ENCODE results near the gene SASH1.

The SASH1 gene

DNA sequence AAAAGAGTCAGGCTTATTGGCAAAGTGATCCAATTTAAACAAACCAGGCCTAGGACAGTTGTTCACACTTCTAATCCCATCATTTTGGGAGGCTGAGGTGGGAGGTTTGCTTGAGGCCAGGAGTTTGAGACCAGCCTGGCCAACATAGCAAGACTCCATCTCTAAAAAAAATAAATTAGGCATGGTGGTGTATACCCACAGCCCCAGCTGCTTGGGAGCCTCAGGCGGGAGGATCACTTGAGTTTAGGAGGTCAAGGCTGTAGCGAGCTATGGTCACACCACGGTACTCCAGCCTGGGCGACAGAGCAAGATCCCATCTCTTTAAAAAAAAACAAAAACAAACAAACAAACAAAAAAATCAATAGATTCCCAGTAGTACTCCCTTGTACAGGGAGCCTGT is 86.8 kb downstream of the SASH1 start:
- DNase-seq (ENCODE audit: extremely low read depth in 1 of 2, low read depth in 1 of 2), result no peak

DNA sequence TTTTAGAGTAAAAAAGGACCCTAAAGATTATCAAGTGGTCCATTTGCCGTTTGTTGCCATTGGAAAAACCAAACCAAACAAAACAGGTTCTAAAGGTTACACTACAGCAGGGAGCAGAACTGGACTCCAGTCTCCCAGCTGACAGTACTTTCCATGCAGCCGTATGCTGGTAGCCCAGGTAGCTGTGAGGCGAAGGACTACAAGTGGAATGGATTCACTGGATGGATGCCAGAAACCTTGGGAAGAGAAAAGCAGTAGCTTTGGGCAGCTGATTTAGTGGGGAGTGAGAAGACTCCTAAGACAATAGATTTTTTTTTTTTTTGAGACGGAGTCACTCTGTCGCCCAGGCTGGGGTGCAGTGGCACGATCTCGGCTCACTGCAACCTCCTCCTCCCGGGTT is 88.3 kb downstream of the SASH1 start:
- no peak for DNase-seq (ENCODE audit: extremely low read depth in 1 of 2, low read depth in 1 of 2)

DNA sequence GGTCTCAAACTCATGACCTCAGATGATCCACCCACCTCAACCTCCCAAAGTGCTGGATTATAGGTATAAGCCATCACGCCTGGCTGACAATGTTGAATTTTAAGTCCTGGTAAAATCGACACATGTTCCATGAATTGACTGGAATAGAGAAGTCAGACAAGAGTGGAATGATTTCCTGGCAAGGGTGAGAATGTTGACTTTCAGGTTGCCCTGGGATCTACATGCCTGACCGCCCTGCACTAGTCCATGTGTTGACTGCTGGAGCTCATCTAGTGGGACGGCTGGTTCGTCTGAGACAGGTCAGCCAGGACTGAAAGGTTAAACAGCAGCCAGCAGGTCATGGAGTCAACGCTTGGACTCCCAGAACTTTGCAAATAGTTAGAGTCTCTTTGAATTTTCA is 88.8 kb downstream of the SASH1 start:
- DNase-seq (ENCODE audit: extremely low read depth in 1 of 2, low read depth in 1 of 2), result no peak

DNA sequence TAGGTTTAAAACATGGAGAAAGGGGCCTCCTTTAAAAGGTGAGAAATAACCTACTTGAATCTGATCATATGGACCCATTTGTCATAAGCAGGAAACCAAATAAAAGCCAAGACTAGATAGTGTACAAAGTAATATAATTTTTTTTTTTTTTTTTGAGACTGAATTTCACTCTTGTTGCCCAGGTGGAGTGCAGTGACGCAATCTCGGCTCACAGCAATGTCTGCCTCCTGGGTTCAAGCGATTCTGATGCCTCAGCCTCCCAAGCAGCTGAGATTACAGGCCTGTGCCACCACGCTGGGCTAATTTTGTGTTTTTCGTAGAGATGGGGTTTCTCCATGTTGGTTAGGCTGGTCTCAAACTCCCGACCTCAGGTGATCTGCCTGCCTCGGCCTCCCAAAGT is 89.2 kb downstream of the SASH1 start:
- DNase-seq (ENCODE audit: extremely low read depth in 1 of 2, low read depth in 1 of 2), result no peak

DNA sequence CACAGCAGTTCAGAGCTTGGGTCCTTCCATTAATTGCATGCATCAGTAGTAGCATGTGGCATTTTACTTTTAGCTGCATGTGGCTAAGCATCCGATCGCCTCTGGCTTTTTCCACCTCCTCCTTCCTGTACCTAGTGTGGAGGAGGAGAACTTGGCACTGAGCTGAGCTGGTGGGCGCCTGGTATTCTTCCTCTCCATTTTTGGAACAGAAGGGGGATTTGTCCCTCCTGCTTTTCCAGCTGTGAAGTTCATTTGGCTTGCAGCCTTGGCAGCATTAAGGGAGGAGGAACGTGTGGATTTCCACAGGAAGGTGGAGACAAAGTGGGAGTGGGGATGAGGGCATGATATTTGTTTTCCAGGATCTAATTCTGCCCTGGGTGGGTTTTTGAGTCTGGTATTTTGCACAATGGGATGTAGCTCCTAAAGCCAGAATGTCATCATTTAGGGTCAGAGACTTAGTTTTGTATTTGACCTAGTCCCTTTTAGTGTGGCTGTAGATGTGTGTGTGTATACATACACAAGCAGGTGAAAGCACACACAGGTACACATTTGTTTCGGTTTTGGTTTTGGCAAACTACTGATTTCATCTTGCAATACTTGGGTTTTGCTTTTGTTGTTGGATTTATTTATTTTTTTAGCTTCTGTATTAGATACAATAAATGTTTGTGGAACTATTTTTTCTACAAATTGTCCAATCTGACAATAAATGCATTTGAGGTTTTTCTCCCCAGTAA is 90.0 kb downstream of the SASH1 start:
- DNase-seq (ENCODE audit: extremely low read depth in 1 of 2, low read depth in 1 of 2), result no peak

DNA sequence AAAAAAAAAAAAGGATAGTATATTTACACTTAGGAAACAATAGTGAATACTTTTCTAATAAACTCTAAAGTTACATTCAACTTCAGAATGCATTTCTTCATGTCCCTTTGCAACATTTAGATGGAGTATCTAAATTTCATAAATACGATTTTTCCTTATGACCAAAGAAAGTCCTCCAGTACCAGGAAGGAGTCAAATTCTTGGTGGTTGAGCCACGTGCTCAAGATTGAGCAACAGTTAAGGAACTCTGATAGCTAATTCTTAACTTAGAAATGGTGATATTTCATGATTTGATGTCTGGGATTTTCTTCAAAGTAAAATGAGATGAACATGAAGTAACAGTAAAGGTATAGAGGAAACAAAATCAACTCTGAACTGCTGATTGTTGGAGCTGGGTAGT is 92.7 kb downstream of the SASH1 start:
- DNase-seq (ENCODE audit: extremely low read depth in 1 of 2, low read depth in 1 of 2), result no peak

DNA sequence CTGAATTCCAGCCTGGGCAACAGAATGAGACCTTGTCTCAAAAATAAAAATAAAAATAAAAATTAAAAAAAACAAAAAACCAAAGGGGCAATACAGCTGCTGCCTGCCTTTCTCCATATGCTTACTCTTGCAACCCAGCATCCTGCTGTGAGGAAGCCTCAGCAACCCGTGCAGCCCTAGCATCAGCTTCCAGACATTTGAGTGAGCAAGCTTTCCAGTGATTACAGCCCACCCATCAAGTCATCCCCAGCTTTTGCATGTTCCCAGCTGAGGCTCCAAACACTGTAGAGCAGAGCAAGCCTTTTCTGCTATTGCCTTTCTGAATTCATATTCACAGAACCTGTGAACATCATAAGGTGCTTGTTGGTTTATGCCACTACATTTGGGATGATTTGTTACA is 93.8 kb downstream of the SASH1 start:
- DNase-seq (ENCODE audit: extremely low read depth in 1 of 2, low read depth in 1 of 2), result no peak

DNA sequence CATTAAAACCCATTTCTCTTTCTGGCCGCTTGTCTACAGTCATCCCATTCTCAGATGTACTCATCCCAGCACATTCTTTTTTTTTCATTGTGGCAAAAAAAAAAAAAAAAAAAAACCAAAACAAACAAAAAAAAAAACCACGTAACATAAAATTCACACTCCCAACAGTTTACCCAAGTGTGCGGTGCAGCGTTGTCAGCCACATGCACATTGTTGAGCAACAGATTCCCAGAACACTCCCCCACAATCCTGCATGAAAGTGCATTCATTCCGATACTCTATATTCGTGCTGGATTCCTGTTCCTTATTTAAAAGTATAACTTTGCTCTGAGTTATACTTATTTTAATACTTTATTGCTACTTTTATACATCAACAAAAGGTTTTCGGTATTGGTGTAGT is 96.0 kb downstream of the SASH1 start:
- no peak for DNase-seq (ENCODE audit: extremely low read depth in 1 of 2, low read depth in 1 of 2)

DNA sequence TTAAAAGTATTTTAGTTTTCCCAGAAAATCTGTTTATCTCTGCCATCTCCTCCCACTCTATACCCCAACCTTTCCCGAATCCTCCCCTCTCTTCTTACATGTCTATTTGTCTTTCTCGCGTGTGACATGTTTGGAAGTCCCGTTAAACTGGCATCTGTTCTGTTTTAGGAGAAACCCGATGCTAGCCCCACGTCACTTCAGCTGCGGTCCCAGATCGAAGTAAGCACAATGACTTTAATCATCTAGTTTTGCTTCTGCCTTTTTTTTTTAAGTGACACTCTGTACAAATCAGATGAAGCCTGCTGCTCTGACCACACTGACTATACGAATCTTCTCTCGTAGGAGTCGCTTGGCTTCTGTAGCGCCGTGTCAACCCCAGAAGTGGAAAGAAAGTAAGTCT is 97.4 kb downstream of the SASH1 start:
- DNase-seq (ENCODE audit: extremely low read depth in 1 of 2, low read depth in 1 of 2), result no peak

DNA sequence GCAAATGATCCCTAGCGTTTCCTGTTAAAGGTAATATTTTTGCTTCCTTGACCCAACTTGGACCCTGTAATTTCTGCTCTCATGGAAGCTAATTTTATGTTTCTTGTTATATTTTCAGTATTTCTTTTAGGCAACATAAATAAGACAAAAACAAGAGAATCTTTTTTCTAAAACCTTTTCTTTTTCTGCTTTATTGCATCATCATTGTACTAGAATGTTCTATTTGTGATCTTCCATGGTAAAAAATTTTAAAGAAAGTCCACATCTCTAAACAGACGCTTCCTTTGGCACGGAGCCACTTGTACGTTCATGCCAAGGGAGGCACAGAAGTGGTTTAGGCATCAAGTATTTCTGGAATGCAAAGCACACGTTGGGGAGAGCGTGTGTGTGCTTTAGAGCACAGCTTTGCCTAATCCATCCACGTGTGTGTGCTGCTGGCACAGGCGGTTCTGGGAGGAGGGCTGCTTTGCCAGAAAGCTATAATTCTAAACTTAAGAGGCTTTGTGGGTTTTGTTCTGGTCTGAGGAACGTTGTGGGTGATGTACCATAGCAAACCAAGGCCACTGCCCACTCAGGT is 98.3 kb downstream of the SASH1 start:
- no peak for DNase-seq (ENCODE audit: extremely low read depth in 1 of 2, low read depth in 1 of 2)

DNA sequence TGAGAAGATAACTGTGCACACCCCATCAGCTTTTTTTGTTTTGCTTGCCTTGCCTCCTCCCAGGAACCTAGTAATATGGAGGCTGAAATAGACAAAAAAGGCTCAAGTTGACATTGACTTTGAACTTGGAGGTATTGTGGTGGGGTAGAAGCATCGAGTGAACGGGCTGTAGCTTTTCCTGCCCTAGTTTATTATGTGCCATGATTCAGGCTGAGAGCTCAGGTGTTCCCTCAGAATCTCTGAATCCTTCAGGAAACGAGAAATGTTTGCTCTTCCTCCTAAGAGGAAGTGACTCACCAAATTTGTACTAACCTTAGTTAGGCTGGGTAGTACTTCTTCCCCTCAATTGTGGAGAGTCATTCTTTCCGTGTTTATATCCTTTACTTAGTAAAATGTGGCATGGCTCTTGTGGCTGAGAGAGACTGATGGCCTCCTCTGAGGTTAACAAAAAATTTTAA is 98.8 kb downstream of the SASH1 start:
- no peak for DNase-seq (ENCODE audit: extremely low read depth in 1 of 2, low read depth in 1 of 2)

DNA sequence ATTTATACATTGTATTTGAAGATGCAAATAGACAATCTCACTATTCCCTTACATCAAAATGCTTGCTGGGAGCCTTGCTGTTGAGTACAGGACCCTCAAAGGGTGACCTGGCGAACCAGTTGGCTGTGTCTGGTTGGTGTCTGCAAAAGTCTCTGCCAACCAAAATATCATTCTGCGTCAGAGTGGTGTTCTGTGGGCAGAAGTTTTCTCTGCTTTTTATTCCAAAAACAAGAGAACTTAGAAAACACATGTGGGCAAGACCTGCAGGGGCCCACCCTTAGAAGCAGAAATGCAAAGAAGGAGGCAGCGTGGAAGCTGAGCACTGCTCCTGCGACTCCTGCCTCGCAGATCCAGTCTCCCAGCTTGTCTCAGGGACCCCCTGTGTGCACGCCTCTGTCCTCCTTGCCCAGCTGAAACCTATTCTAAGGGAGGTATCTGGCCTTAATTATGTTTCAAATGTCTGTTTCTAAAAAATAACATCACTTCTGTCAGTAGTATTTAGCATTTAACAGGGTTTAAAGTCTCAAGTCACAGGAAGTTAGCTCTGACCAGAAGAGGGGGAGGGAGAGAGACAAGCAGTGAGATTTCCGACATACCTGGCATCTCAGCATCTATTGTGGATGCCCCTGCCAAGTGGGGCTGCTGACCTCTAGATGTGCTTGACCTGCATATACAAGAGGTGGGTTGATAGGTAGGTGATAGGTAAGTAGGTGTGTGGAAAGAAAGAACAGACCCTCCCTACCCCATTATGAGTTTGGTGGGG is 101.3 kb downstream of the SASH1 start:
- no peak for DNase-seq (ENCODE audit: extremely low read depth in 1 of 2, low read depth in 1 of 2)

DNA sequence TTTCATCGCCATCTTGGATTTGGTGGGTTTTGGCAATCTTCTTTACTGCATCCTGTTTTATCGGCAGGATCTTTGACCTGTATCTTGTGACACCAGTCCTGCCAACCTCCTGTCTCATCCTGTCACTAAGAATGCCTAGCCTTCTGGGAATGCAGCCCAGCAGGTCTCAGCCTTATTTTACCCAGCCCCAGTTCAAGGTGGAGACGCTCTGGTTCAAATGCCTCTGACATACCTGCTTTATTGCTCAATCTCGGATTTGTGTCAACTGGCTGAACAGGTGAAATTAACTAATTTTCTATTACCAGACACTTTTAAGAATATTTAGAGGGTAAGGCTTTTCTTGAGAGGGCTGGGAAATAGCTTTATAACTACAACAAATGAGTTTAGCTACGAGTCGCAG is 102.5 kb downstream of the SASH1 start:
- no peak for DNase-seq (ENCODE audit: extremely low read depth in 1 of 2, low read depth in 1 of 2)

DNA sequence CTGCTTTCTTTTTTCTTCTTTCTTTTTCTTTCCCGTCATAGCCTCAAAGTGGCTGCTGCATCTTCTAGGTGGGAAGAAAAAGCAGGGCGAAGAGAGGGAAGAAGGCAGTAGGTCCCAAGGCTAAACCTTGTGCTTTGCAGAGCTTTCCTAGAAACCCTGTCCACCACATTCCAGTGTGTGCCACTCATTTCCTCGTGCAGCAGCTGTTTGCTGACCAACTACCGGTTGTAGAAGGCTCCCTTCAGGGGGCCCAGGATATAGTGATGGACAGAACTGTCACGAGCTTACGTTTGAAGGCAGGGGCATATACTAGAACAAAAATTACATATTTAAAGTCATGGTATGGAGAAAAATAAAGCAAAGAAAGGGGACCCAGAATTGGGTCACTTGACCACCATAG is 103.0 kb downstream of the SASH1 start:
- DNase-seq (ENCODE audit: extremely low read depth in 1 of 2, low read depth in 1 of 2), result no peak

DNA sequence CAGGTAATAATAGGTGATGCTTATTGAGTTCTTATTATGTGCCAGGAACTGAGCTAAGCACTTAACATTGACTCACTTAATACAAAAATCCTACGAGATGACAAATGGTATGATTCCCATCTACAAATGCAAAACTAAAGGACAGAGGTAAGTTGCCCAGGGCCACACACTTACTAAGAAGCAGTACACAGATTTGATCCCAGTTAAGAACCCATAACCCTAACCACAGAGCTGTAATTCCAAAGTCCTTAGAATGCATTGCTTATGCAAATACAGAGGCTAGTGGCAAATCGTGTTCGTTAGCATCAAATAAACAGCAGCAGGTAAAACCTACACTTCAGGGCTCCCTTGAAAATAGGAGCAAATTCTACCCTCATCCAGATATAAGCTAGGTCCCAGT is 104.0 kb downstream of the SASH1 start:
- DNase-seq (ENCODE audit: extremely low read depth in 1 of 2, low read depth in 1 of 2), result no peak

DNA sequence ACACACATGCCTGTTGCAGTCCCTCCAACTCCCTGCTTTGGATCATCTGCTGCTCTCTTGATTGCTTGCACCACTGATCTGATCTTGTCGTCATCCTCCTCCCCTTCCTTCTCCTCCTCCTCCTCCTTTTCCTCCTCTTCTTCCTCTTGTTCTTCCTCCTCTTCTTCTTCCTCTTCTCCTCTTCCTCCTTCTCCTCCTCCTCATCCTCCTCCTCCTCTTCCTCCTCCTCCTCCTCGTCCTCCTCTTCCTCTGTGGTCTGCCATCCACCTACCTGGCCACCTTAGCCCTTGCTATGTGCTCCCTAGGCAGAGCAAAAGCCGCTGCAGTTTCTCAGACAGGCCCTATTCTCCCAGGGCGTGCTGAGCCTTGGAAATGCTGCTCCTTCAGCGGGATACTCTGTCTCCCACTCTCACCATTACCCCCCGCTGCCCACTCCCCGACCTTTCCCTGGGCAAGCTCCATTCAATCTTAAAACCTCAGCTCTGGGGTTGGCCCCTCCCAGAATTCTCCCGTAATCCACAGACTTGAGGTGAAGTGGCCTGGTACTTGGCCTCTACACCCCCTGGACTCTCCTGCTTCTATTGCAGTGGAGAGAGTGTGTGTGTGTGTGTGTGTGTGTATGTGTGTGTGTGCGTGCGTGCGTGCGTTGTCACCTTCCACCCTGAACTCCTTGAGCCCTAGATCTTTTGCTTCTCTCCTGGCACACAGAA is 105.0 kb downstream of the SASH1 start:
- no peak for DNase-seq (ENCODE audit: extremely low read depth in 1 of 2, low read depth in 1 of 2)

DNA sequence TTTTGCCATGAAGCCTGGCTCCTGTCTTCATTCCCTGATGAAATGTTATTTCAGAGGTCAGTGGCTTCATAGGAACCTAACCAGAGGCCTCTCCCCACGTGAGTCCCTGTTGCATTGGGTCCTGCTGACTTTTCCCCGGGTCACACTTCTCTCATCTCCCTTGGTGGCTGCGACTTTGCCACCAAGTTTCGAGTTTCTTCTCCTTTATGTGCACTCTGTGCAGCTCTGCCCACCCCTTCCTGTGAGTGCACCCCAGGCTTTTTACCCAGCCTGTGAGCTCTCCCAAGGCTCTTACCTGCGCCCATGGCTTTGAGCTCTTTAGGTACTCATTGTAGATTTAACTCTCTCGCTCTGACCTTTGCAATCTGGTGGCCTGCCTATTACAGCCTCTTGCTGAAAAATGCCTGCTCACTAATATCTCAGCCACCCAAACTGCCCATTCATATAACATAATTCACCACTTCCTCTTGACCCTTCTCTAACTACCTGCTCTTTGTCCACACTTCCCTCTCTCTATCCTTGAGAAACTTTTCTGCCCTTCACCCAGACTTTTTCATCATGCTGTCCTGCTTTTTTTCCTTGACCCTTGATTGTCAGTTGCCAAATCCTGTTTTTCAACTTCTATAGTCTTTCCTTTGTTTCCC is 105.9 kb downstream of the SASH1 start:
- DNase-seq (ENCODE audit: extremely low read depth in 1 of 2, low read depth in 1 of 2), result no peak

DNA sequence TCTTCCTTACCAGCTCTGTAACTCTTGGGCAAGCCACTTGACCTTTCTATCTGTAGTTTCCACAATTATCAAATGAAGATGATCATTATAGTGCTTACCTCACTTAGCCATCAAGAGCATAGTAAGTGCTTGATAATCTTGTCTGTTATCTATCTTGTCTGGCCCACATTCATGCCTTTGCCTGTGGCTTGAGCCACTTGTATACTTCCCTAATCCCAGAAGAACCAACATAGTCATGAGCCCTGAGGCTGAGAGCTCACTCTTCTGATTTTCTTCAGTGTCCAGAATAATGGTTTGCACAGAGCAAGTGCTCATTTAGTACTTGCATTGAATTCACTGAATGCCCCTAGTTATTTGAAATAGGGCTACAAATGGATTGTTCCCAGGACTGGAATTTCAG is 108.2 kb downstream of the SASH1 start:
- DNase-seq (ENCODE audit: extremely low read depth in 1 of 2, low read depth in 1 of 2), result no peak

DNA sequence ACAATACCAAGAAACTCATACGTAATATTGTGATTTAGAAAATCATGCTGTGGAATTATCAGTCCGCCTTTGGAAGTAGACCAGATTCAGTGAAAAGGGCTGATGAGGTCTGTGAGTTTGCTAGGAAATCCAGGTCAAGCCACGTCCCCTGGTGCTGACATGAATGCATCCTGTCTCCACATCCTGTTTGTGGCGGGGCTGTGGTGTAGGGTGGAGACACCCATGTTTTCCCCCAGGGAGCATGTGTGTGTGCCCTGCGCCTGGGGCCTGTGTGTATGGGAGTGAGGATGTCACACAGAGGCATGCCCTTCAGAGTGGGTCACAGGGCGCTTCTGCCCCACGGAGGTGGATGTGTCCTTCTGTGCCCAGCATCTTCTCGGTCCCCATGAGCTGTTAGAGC is 109.1 kb downstream of the SASH1 start:
- DNase-seq (ENCODE audit: extremely low read depth in 1 of 2, low read depth in 1 of 2), result no peak

DNA sequence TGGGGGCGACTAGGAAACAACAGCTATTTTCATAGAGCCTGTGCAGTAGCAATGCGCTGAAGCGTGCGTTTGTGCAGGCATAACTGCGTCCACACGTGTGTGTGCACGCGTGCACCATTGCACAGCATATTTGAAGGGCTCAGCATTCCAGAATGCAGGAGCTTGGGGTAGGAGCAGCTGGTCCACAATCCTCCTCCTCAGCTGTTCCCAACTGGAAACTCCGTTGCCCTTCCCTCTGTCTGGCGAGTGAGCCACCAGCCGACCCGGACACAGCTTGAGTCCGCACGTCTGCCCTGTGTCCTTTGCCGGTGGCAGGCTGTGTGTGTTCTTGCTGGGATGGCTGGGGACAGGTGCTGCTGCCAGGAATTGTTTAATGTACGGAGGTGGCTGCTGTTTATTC is 110.2 kb downstream of the SASH1 start:
- DNase-seq (ENCODE audit: extremely low read depth in 1 of 2, low read depth in 1 of 2), result no peak

DNA sequence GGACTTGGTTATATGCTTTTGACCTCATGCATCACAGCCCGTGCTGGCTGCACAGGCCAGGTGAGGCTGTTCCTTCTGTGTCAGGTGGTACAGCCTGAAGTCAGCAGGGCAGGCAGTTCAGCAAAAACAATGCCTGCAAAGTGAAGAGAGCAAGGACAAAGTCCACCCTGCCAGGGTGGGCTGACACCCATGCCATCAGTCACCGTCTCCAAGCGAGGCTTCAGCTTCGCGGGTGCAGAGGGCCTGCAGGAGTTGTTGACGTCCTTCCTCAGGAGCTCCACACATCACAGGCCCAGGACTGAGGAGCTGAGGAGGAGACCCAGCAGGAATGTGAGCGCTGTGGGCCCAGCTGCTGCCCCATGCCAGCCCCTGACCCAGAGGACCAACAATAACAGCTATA is 111.3 kb downstream of the SASH1 start:
- DNase-seq (ENCODE audit: extremely low read depth in 1 of 2, low read depth in 1 of 2), result no peak
